ENCODE measurements around the gene KCNC3.

KCNC3 gene

GRCh38 chr19:50312967-50313811, 16.0 kb downstream of the KCNC3 start:
- no peaks in the 10 kb centered on the region for H3K36me3 Mint-ChIP-seq
- no peak overlapping the region for H3K27ac Mint-ChIP-seq
- peaks cover 19% of the 10 kb centered on the region for H3K4me1 Mint-ChIP-seq (ENCODE audit: low read depth)
- peaks cover 34% of the 10 kb centered on the region for H3K27me3 Mint-ChIP-seq
- H3K4me3 Mint-ChIP-seq, result no peak overlapping the region
- no peaks in the 10 kb centered on the region for H3K9me3 Mint-ChIP-seq (ENCODE audit: low read depth)

- H3K27ac Mint-ChIP-seq, result no peak overlapping the region
- H3K4me3 Mint-ChIP-seq, result no peak overlapping the region
- H3K36me3 Mint-ChIP-seq, result no peaks in the 10 kb centered on the region
- H3K4me1 Mint-ChIP-seq (ENCODE audit: low read depth), result peaks cover 19% of the 10 kb centered on the region
- H3K27me3 Mint-ChIP-seq, result peaks cover 40% of the 10 kb centered on the region
- H3K9me3 Mint-ChIP-seq (ENCODE audit: low read depth), result no peaks in the 10 kb centered on the region
Measured at GRCh38 chr19:50311723-50312635, 17.2 kb downstream of the KCNC3 start.

GRCh38 chr19:50310759-50311465, 18.3 kb downstream of the KCNC3 start:
- Mint-ChIP-seq H3K36me3 (no peaks in the 10 kb centered on the region), H3K27ac (no peak overlapping the region), H3K4me1 (ENCODE audit: low read depth) (peaks cover 17% of the 10 kb centered on the region), H3K9me3 (ENCODE audit: low read depth) (no peaks in the 10 kb centered on the region), H3K27me3 (peaks cover 46% of the 10 kb centered on the region), H3K4me3 (no peak overlapping the region)

- H3K9me3 Mint-ChIP-seq (ENCODE audit: low read depth), result no peaks in the 10 kb centered on the region
- peaks cover 46% of the 10 kb centered on the region for H3K27me3 Mint-ChIP-seq
- H3K36me3 Mint-ChIP-seq, result no peaks in the 10 kb centered on the region
- H3K4me3 Mint-ChIP-seq, result no peak overlapping the region
- no peak overlapping the region for H3K27ac Mint-ChIP-seq
- H3K4me1 Mint-ChIP-seq (ENCODE audit: low read depth), result peaks cover 12% of the 10 kb centered on the region
Measured at GRCh38 chr19:50309396-50310125, 19.6 kb downstream of the KCNC3 start.

GRCh38 chr19:50308991-50309390, 20.2 kb downstream of the KCNC3 start:
- peaks cover 10% of the 10 kb centered on the region for H3K4me1 Mint-ChIP-seq (ENCODE audit: low read depth)
- H3K27ac Mint-ChIP-seq, result no peak overlapping the region
- H3K36me3 Mint-ChIP-seq, result no peaks in the 10 kb centered on the region
- H3K9me3 Mint-ChIP-seq (ENCODE audit: low read depth), result no peaks in the 10 kb centered on the region
- no peak overlapping the region for H3K4me3 Mint-ChIP-seq
- peaks cover 43% of the 10 kb centered on the region for H3K27me3 Mint-ChIP-seq

- Mint-ChIP-seq H3K4me1 (ENCODE audit: low read depth) (peaks cover 5% of the 10 kb centered on the region), H3K36me3 (peaks cover 4% of the 10 kb centered on the region), H3K4me3 (no peak overlapping the region), H3K27me3 (peaks cover 35% of the 10 kb centered on the region), H3K27ac (no peak overlapping the region), H3K9me3 (ENCODE audit: low read depth) (no peaks in the 10 kb centered on the region)
Measured at GRCh38 chr19:50303558-50303957, 25.6 kb downstream of the KCNC3 start.

- H3K4me1 Mint-ChIP-seq (ENCODE audit: low read depth), result peaks cover 5% of the 10 kb centered on the region
- peaks cover 4% of the 10 kb centered on the region for H3K36me3 Mint-ChIP-seq
- peaks cover 24% of the 10 kb centered on the region for H3K27me3 Mint-ChIP-seq
- no peak overlapping the region for H3K4me3 Mint-ChIP-seq
- H3K27ac Mint-ChIP-seq, result no peak overlapping the region
- no peaks in the 10 kb centered on the region for H3K9me3 Mint-ChIP-seq (ENCODE audit: low read depth)
Measured at GRCh38 chr19:50301607-50301971, 27.6 kb downstream of the KCNC3 start.

GRCh38 chr19:50300814-50301606, 28.2 kb downstream of the KCNC3 start:
- H3K27me3 Mint-ChIP-seq, result peaks cover 20% of the 10 kb centered on the region
- no peaks in the 10 kb centered on the region for H3K9me3 Mint-ChIP-seq (ENCODE audit: low read depth)
- H3K4me1 Mint-ChIP-seq (ENCODE audit: low read depth), result peaks cover 5% of the 10 kb centered on the region
- no peak overlapping the region for H3K4me3 Mint-ChIP-seq
- no peak overlapping the region for H3K27ac Mint-ChIP-seq
- peaks cover 4% of the 10 kb centered on the region for H3K36me3 Mint-ChIP-seq

- Mint-ChIP-seq H3K4me1 (ENCODE audit: low read depth) (peaks cover 5% of the 10 kb centered on the region), H3K4me3 (no peak overlapping the region), H3K9me3 (ENCODE audit: low read depth) (no peaks in the 10 kb centered on the region), H3K27me3 (peaks cover 18% of the 10 kb centered on the region), H3K36me3 (peaks cover 4% of the 10 kb centered on the region), H3K27ac (no peak overlapping the region)
Measured at GRCh38 chr19:50300051-50300450, 29.1 kb downstream of the KCNC3 start.

GRCh38 chr19:50293263-50294004, 35.7 kb downstream of the KCNC3 start:
- Mint-ChIP-seq H3K27ac (no peak overlapping the region), H3K27me3 (peaks cover 13% of the 10 kb centered on the region), H3K4me3 (no peak overlapping the region), H3K9me3 (ENCODE audit: low read depth) (no peaks in the 10 kb centered on the region), H3K36me3 (no peaks in the 10 kb centered on the region), H3K4me1 (ENCODE audit: low read depth) (no peaks in the 10 kb centered on the region)

- H3K9me3 Mint-ChIP-seq (ENCODE audit: low read depth), result no peaks in the 10 kb centered on the region
- no peak overlapping the region for H3K27ac Mint-ChIP-seq
- no peak overlapping the region for H3K4me3 Mint-ChIP-seq
- no peaks in the 10 kb centered on the region for H3K4me1 Mint-ChIP-seq (ENCODE audit: low read depth)
- H3K27me3 Mint-ChIP-seq, result peaks cover 21% of the 10 kb centered on the region
- no peaks in the 10 kb centered on the region for H3K36me3 Mint-ChIP-seq
Measured at GRCh38 chr19:50292216-50292827, 36.9 kb downstream of the KCNC3 start.

GRCh38 chr19:50290775-50291174, 38.4 kb downstream of the KCNC3 start:
- peaks cover 2% of the 10 kb centered on the region for H3K9me3 Mint-ChIP-seq (ENCODE audit: low read depth)
- H3K27me3 Mint-ChIP-seq, result peaks cover 21% of the 10 kb centered on the region

GRCh38 chr19:50290011-50290410, 39.2 kb downstream of the KCNC3 start:
- H3K36me3 Mint-ChIP-seq, result peaks cover 2% of the 10 kb centered on the region
- peaks cover 22% of the 10 kb centered on the region for H3K27me3 Mint-ChIP-seq
- no peaks in the 10 kb centered on the region for H3K4me1 Mint-ChIP-seq (ENCODE audit: low read depth)
- H3K9me3 Mint-ChIP-seq (ENCODE audit: low read depth), result peaks cover 7% of the 10 kb centered on the region
- no peak overlapping the region for H3K27ac Mint-ChIP-seq
- H3K4me3 Mint-ChIP-seq, result no peak overlapping the region

More at GRCh38 chr19:50290775-50291174, 38.4 kb downstream of the KCNC3 start:
- Mint-ChIP-seq H3K4me1 (ENCODE audit: low read depth) (no peaks in the 10 kb centered on the region), H3K4me3 (no peak overlapping the region), H3K27ac (no peak overlapping the region), H3K36me3 (no peaks in the 10 kb centered on the region)

All from activated naive CD8-positive, alpha-beta T cell (primary cell).